Measurements from ENCODE around the gene POLH. TPM values are rescaled to one million over a fixed set of nuclear protein-coding genes. Genes with fewer than 3 reads are reported as not detected.
"Not testable (repeated sequence)": the region's sequence is repeated elsewhere in the genome, so short reads cannot be mapped to it uniquely, and the experiment has no call there.

The POLH gene
- total RNA-seq, 3 donors from 2014 or later (not counting 1 experiment from before 2014, with no cell fraction given): 7.7 to 11.2 (median 7.8) TPM

DNA sequence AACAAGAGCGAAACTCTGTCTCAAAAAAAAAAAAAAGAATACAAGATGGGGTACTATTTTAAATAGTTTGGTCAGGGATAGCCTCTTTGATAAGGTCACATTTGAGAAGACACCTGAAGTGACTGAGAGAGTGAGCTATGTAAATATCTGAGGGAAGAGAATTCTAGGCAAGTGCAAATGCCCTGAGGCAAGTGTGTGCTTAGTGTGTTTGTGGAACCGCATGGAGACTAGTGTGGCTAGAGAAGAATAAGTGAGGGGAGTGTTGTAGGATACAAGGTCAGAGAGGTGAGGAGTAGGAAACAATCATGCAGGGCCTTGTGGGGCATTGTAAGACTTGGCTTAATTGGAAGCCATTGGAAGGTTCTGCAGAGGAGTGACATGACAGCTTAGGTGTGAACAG is 72.3 kb downstream of the POLH start:
- H3K4me1 Mint-ChIP-seq: peaks cover 9 to 18% of the 10 kb centered on the region in 2 donors
- Histone ChIP-seq H3K4me3 (ENCODE audit: low read length) (no peak overlapping the region), H3K27ac (ENCODE audit: low read length) (no peak overlapping the region), H3K4me1 (ENCODE audit: control insufficient read depth, insufficient read depth, low read length) (peaks cover 13% of the 10 kb centered on the region), H3K27me3 (ENCODE audit: control insufficient read depth, insufficient read depth, low read length) (no peaks in the 10 kb centered on the region), H3K9me3 (ENCODE audit: control insufficient read depth, insufficient read depth, low read length) (no peaks in the 10 kb centered on the region), H3K36me3 (ENCODE audit: control insufficient read depth, insufficient read depth, low read length) (no peaks in the 10 kb centered on the region)
- no peaks in the 10 kb centered on the region for H3K36me3 Mint-ChIP-seq
- ATAC-seq (no peak), DNase-seq (no peak)
- intact Hi-C loops (cut with micrococcal nuclease): no loop called here
- no peak overlapping the region for H3K27ac Mint-ChIP-seq
- peaks cover 0 to 6% of the 10 kb centered on the region in 2 donors for H3K27me3 Mint-ChIP-seq (ENCODE audit: low read depth in 2 of 2)
- 95% methylated on average over 2 of the region's 2 CpGs for WGBS (ENCODE audit: insufficient coverage)
- no peaks in the 10 kb centered on the region for H3K9me3 Mint-ChIP-seq
- TF ChIP-seq, protein P1, sequence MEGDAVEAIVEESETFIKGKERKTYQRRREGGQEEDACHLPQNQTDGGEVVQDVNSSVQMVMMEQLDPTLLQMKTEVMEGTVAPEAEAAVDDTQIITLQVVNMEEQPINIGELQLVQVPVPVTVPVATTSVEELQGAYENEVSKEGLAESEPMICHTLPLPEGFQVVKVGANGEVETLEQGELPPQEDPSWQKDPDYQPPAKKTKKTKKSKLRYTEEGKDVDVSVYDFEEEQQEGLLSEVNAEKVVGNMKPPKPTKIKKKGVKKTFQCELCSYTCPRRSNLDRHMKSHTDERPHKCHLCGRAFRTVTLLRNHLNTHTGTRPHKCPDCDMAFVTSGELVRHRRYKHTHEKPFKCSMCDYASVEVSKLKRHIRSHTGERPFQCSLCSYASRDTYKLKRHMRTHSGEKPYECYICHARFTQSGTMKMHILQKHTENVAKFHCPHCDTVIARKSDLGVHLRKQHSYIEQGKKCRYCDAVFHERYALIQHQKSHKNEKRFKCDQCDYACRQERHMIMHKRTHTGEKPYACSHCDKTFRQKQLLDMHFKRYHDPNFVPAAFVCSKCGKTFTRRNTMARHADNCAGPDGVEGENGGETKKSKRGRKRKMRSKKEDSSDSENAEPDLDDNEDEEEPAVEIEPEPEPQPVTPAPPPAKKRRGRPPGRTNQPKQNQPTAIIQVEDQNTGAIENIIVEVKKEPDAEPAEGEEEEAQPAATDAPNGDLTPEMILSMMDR (IDR thresholded peaks at IDR 0.05): no peak
- no peak overlapping the region for H3K4me3 Mint-ChIP-seq

DNA sequence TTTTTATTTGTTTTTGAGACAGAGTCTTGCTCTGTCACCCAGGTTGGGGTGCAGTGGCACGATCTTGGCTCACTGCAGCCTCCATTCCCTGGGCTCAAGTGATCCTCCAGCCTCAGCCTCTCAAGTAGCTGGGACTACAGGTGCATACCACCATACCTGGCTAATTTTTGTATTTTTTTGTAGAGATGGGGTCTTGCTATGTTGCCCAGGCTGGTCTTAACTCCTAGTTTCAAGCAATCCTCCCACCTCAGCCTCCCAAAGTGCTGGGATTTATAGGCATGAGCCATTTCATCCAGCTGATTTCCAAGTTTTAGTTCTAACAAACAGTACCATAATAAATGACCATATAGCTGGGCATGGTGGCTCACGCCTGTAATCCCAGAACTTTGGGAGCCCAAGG is 76.8 kb downstream of the POLH start:
- H3K27me3 ChIP-seq (ENCODE audit: control insufficient read depth, insufficient read depth, low read length); H3K4me1 ChIP-seq (ENCODE audit: control insufficient read depth, insufficient read depth, low read length); H3K36me3 Mint-ChIP-seq; H3K36me3 ChIP-seq (ENCODE audit: control insufficient read depth, insufficient read depth, low read length); ATAC-seq; H3K27me3 Mint-ChIP-seq (ENCODE audit: low read depth in 2 of 2); H3K4me3 Mint-ChIP-seq; H3K9me3 Mint-ChIP-seq; intact Hi-C loops (cut with micrococcal nuclease); H3K9me3 ChIP-seq (ENCODE audit: control insufficient read depth, insufficient read depth, low read length); H3K4me1 Mint-ChIP-seq; H3K27ac Mint-ChIP-seq; DNase-seq; H3K4me3 ChIP-seq (ENCODE audit: low read length); H3K27ac ChIP-seq (ENCODE audit: low read length): not testable (repeated sequence)
- WGBS (ENCODE audit: insufficient coverage): 95% methylated on average over 2 of the region's 2 CpGs

DNA sequence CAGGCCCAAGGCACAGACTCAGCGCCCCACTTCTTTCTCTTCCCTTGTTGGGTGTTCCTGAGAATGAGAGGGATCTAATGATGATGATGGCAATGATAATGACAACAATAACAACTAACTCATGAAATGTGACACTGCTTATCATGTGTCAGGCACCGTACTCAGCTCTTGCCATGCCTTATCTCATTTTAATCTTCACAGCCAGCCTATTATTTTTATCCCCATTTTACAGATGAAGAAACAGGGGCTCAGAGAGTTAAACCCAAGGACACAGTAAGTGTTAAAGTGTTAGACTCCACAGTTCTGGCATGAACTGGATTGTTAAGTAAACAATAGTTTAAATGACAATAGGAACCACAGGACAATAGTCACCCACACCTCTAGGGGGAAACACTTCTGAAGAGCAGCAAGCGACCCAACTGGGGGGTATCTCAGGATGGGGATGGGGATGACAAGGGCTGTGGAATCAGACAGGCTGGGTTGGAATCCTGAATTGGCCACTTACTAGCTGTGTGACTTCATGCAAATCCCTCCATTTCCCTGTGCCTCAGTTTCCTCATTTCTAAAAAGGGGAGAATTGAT is 81.3 kb downstream of the POLH start:
- H3K36me3 Mint-ChIP-seq: no peaks in the 10 kb centered on the region
- TF ChIP-seq, protein P1 (IDR thresholded peaks at IDR 0.05): no peak
- H3K27ac ChIP-seq (ENCODE audit: low read length): no peak overlapping the region
- no peaks in the 10 kb centered on the region for H3K9me3 Mint-ChIP-seq
- no peaks in the 10 kb centered on the region for H3K9me3 ChIP-seq (ENCODE audit: control insufficient read depth, insufficient read depth, low read length)
- H3K4me3 ChIP-seq (ENCODE audit: low read length): no peak overlapping the region
- 79% methylated on average over 3 of the region's 3 CpGs for WGBS (ENCODE audit: insufficient coverage)
- no peaks in the 10 kb centered on the region for H3K4me1 ChIP-seq (ENCODE audit: control insufficient read depth, insufficient read depth, low read length)
- no peak for ATAC-seq
- peaks cover 0 to 4% of the 10 kb centered on the region in 2 donors for H3K4me1 Mint-ChIP-seq
- H3K27me3 ChIP-seq (ENCODE audit: control insufficient read depth, insufficient read depth, low read length): no peaks in the 10 kb centered on the region
- H3K27me3 Mint-ChIP-seq (ENCODE audit: low read depth in 2 of 2): peaks cover 0 to 3% of the 10 kb centered on the region in 2 donors
- H3K36me3 ChIP-seq (ENCODE audit: control insufficient read depth, insufficient read depth, low read length): no peaks in the 10 kb centered on the region
- no peak for DNase-seq
- H3K27ac Mint-ChIP-seq: no peak overlapping the region
- intact Hi-C loops (cut with micrococcal nuclease): no loop called here
- no peak overlapping the region for H3K4me3 Mint-ChIP-seq

- no peak overlapping the region for H3K4me3 ChIP-seq (ENCODE audit: low read length)
- WGBS (ENCODE audit: insufficient coverage): 95% methylated on average over 7 of the region's 9 CpGs
- Mint-ChIP-seq H3K36me3 (no peaks in the 10 kb centered on the region), H3K4me1 (peaks cover 0 to 4% of the 10 kb centered on the region in 2 donors), H3K9me3 (no peaks in the 10 kb centered on the region), H3K4me3 (no peak overlapping the region), H3K27me3 (ENCODE audit: low read depth in 2 of 2) (peaks cover 0 to 3% of the 10 kb centered on the region in 2 donors), H3K27ac (no peak overlapping the region)
- no peaks in the 10 kb centered on the region for H3K9me3 ChIP-seq (ENCODE audit: control insufficient read depth, insufficient read depth, low read length)
- no peaks in the 10 kb centered on the region for H3K4me1 ChIP-seq (ENCODE audit: control insufficient read depth, insufficient read depth, low read length)
- H3K36me3 ChIP-seq (ENCODE audit: control insufficient read depth, insufficient read depth, low read length): no peaks in the 10 kb centered on the region
- no peaks in the 10 kb centered on the region for H3K27me3 ChIP-seq (ENCODE audit: control insufficient read depth, insufficient read depth, low read length)
- H3K27ac ChIP-seq (ENCODE audit: low read length): no peak overlapping the region
- ATAC-seq: no peak
- no peak for DNase-seq
- intact Hi-C loops (cut with micrococcal nuclease): no loop called here
- TF ChIP-seq, protein P1 (IDR thresholded peaks at IDR 0.05): no peak
These were observed 82.2 kb downstream of the POLH start for GRCh38 chr6:43658161-43658560.

GRCh38 chr6:43662948-43663347 is 87.0 kb downstream of the POLH start:
- intact Hi-C loops (cut with micrococcal nuclease); H3K27me3 ChIP-seq (ENCODE audit: control insufficient read depth, insufficient read depth, low read length); H3K9me3 ChIP-seq (ENCODE audit: control insufficient read depth, insufficient read depth, low read length); H3K36me3 Mint-ChIP-seq; H3K4me3 ChIP-seq (ENCODE audit: low read length); H3K27ac Mint-ChIP-seq; H3K4me3 Mint-ChIP-seq; H3K27me3 Mint-ChIP-seq (ENCODE audit: low read depth in 2 of 2); H3K9me3 Mint-ChIP-seq; H3K36me3 ChIP-seq (ENCODE audit: control insufficient read depth, insufficient read depth, low read length); DNase-seq; ATAC-seq; H3K27ac ChIP-seq (ENCODE audit: low read length): not testable (repeated sequence)
- WGBS (ENCODE audit: insufficient coverage): 100% methylated on average over 4 of the region's 5 CpGs
- peaks cover 11% of the 10 kb centered on the region for H3K4me1 ChIP-seq (ENCODE audit: control insufficient read depth, insufficient read depth, low read length)
- peaks cover 5 to 15% of the 10 kb centered on the region in 2 donors for H3K4me1 Mint-ChIP-seq

All from natural killer cell (primary cell).